OCI-LY3 (cell line): ENCODE measurements around the gene DSTYK.

Experiments used
- H2AFZ ChIP-seq: fragments of 200-600, 300-600 bp; shearing (Covaris generic); 2 replicates; pipeline ENCODE4 v1.6.0; 2014; ENCODE audit warnings: antibody characterized with exemption, low read depth, low read length
- H3K27ac ChIP-seq: fragments of 200-600, 300-600 bp; sonication (generic); 2 replicates; pipeline ENCODE4 v1.5.1; 2014; ENCODE audit warnings: mild to moderate bottlenecking, low read length, moderate library complexity, mixed read lengths
- H3K27me3 ChIP-seq: fragments of 200-600, 300-600 bp; sonication (generic); 2 replicates; pipeline ENCODE4 v1.6.1; 2014; ENCODE audit warnings: low read depth, low read length, mixed read lengths
- H3K36me3 ChIP-seq: fragments of 200-600, 300-600 bp; sonication (generic); replicated peaks from 2 replicates; pipeline ENCODE3; 2014; ENCODE audit warnings: low read depth, low read length, mixed read lengths
- H3K4me1 ChIP-seq: fragments of 300-600, 200-600 bp; sonication (generic); 2 replicates; pipeline ENCODE4 v1.6.1; 2014; ENCODE audit warnings: low read length, mixed read lengths
- H3K4me2 ChIP-seq: fragments of 200-600, 300-600 bp; sonication (generic); 2 replicates; pipeline ENCODE4 v1.6.1; 2014; ENCODE audit warnings: low read length, mixed read lengths
- H3K4me3 ChIP-seq: fragments of 300-600, 200-600 bp; sonication (generic); 2 replicates; pipeline ENCODE4 v1.5.1; 2014; ENCODE audit warnings: antibody characterized with exemption, mild to moderate bottlenecking, low read length, moderate library complexity
- H3K79me2 ChIP-seq: fragments of 300-600, 200-600 bp; shearing (Covaris generic); 2 replicates; pipeline ENCODE4 v1.6.1; 2014; ENCODE audit warnings: mild to moderate bottlenecking, low read length, mixed read lengths
- H3K9ac ChIP-seq: fragments of 300-600, 200-600 bp; shearing (Covaris generic); 2 replicates; pipeline ENCODE4 v1.6.0; 2014; ENCODE audit warnings: mild to moderate bottlenecking, low read length, moderate library complexity
- H3K9me3 ChIP-seq: fragments of 200-600, 300-600 bp; shearing (Covaris generic); 2 replicates; pipeline ENCODE4 v1.6.1; 2014; ENCODE audit warnings: low read length, mixed read lengths; ENCODE audit not compliant: insufficient read depth
- H4K20me1 ChIP-seq: fragments of 200-600, 300-600 bp; sonication (generic); 2 replicates; pipeline ENCODE4 v1.6.1; 2016; ENCODE audit warnings: low read length, mixed read lengths; ENCODE audit not compliant: insufficient read depth
- EZH2phosphoT487 ChIP-seq: fragments of 200-600 bp; shearing (Covaris generic); IDR thresholded peaks from 2 replicates; pipeline ENCODE4 v1.6.1; 2018; ENCODE audit warnings: antibody characterized with exemption, mixed run types, low read depth
- TF ChIP-seq, protein P1 (sequence below): fragments of 200-600, 300-600 bp; sonication (generic); IDR thresholded peaks from 2 replicates; pipeline ENCODE4 v1.5.1; 2014; ENCODE audit warnings: antibody characterized with exemption, low read length, low read depth

DSTYK gene

GRCh38 chr1:205147191-205147835 is 64.2 kb downstream of the DSTYK start:
- H3K9me3 ChIP-seq: no peaks in the 10 kb centered on the region
- H3K27me3 ChIP-seq: no peaks in the 10 kb centered on the region
- peaks cover 17% of the 10 kb centered on the region for H3K36me3 ChIP-seq
- H3K4me3 ChIP-seq: no peak overlapping the region
- H3K4me1 ChIP-seq: peaks cover 9% of the 10 kb centered on the region
- H3K27ac ChIP-seq: no peak overlapping the region
- H2AFZ ChIP-seq: no peak overlapping the region
- H3K79me2 ChIP-seq: no peaks in the 10 kb centered on the region
- TF ChIP-seq, protein P1, sequence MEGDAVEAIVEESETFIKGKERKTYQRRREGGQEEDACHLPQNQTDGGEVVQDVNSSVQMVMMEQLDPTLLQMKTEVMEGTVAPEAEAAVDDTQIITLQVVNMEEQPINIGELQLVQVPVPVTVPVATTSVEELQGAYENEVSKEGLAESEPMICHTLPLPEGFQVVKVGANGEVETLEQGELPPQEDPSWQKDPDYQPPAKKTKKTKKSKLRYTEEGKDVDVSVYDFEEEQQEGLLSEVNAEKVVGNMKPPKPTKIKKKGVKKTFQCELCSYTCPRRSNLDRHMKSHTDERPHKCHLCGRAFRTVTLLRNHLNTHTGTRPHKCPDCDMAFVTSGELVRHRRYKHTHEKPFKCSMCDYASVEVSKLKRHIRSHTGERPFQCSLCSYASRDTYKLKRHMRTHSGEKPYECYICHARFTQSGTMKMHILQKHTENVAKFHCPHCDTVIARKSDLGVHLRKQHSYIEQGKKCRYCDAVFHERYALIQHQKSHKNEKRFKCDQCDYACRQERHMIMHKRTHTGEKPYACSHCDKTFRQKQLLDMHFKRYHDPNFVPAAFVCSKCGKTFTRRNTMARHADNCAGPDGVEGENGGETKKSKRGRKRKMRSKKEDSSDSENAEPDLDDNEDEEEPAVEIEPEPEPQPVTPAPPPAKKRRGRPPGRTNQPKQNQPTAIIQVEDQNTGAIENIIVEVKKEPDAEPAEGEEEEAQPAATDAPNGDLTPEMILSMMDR: no peak
- no peak for TF ChIP-seq EZH2phosphoT487
- no peak overlapping the region for H3K9ac ChIP-seq
- no peaks in the 10 kb centered on the region for H4K20me1 ChIP-seq
- H3K4me2 ChIP-seq: no peak overlapping the region

- Histone ChIP-seq H3K9me3 (no peaks in the 10 kb centered on the region), H2AFZ (no peak overlapping the region), H3K4me3 (no peak overlapping the region), H3K27me3 (no peaks in the 10 kb centered on the region), H3K79me2 (no peaks in the 10 kb centered on the region), H4K20me1 (no peaks in the 10 kb centered on the region), H3K9ac (no peak overlapping the region), H3K36me3 (peaks cover 9% of the 10 kb centered on the region), H3K4me1 (peaks cover 20% of the 10 kb centered on the region), H3K27ac (no peak overlapping the region), H3K4me2 (no peak overlapping the region)
- TF ChIP-seq EZH2phosphoT487: no peak
- TF ChIP-seq, protein P1: no peak
Measured at GRCh38 chr1:205144751-205145150, 66.8 kb downstream of the DSTYK start.

- H3K9me3 ChIP-seq: no peaks in the 10 kb centered on the region
- no peak overlapping the region for H3K4me2 ChIP-seq
- H3K9ac ChIP-seq: no peak overlapping the region
- TF ChIP-seq, protein P1: no peak
- TF ChIP-seq EZH2phosphoT487: no peak
- H3K4me1 ChIP-seq: peaks cover 26% of the 10 kb centered on the region
- H4K20me1 ChIP-seq: no peaks in the 10 kb centered on the region
- H3K36me3 ChIP-seq: peaks cover 6% of the 10 kb centered on the region
- H3K27me3 ChIP-seq: no peaks in the 10 kb centered on the region
- no peak overlapping the region for H3K4me3 ChIP-seq
- no peak overlapping the region for H3K27ac ChIP-seq
- no peaks in the 10 kb centered on the region for H3K79me2 ChIP-seq
- no peak overlapping the region for H2AFZ ChIP-seq
Measured at GRCh38 chr1:205144046-205144720, 67.3 kb downstream of the DSTYK start.

DNA sequence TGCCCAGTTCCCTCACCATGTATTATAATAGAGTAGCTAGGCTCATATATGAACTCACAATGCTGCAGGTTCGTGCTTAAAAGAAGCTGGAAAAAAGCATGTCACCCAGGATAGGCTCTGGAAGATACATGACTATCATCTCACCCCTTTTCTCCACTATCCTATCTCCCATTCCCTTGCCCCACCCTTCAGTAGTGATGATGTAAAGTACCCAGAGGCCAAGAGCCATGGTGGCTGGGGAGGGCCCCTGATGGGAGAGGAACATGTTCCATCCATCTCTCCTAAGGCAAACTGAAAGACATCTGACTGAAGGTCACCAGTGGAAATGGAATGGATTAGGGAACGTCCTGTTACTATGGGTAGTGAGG is 69.4 kb downstream of the DSTYK start:
- Histone ChIP-seq H4K20me1 (no peaks in the 10 kb centered on the region), H3K4me1 (peaks cover 43% of the 10 kb centered on the region), H3K9ac (no peak overlapping the region), H3K36me3 (peaks cover 2% of the 10 kb centered on the region), H3K4me3 (no peak overlapping the region), H3K79me2 (no peaks in the 10 kb centered on the region), H3K27ac (no peak overlapping the region), H3K4me2 (peak overlapping the region; percentile 58), H3K9me3 (no peaks in the 10 kb centered on the region), H3K27me3 (no peaks in the 10 kb centered on the region), H2AFZ (no peak overlapping the region)
- TF ChIP-seq EZH2phosphoT487: no peak
- TF ChIP-seq, protein P1: no peak
